GM21367 (cell line): Measurements from ENCODE around the gene RABGGTA.
A peak's percentile ranks its signal among the peaks of the same experiment; 100 is the strongest.
"Not testable (repeated sequence)": the region's sequence is repeated elsewhere in the genome, so short reads cannot be mapped to it uniquely, and the experiment has no call there.

Source experiments
- ATAC-seq: cut with Tn5 transposase; IDR thresholded peaks from one replicate; pipeline ENCODE4 v1.9.1; 2021; ENCODE audit not compliant: unreplicated experiment

Gene RABGGTA

DNA sequence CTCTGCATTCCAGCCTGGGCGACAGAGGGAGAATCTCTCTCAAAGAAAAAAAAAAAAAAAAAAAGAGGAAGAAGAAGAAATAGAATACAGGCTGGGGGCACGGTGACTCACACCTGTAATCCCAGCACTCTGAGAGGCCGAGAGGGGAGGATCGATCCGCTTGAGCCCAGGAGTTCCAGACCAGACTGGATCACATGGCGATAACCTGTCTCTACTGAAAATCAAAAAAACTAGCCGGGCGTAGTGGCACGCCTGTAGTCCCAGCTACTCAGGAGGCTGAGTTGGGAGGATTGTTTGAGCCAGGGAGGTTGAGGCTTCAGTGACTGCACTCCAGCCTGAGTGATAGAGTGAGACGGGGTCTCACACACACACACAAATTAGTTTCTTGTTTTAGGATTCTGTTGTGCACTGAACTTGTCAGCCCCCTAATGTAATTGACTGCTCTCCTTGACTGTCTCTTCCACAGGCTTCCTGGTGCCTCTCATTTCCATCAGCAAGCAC, 28.0 kb downstream of the RABGGTA start:
- no peak for ATAC-seq

DNA sequence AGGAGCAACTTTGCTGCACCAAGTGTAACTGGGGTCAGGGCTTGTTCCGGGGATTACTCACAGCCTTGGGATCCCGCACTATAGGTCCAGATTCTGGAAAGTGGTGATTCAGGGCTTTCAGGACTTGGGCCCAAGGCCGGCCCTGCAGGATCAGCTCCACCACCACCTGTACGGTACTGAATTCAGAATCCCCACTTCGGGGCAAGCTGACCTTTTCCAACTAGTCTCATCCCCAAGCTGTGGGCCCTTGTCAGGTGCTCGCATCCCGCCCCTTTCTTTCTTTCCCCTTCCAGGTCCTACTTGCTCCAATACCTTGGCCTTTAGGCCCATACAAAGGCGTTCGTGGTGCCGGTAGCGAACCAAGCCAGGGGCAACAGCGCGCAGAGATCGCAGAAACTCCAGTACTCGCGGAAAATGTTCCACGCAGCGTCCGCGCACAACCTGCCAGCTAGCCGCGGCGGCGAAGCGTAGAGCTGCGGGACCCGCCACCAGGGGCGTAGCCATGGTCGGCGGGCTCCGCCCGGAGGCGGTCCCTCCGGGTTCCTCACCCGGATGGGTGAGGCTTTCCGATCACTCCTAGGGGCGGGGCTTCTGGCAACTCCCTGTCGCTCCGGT, 29.5 kb downstream of the RABGGTA start:
- peak; percentile 71 for ATAC-seq

DNA sequence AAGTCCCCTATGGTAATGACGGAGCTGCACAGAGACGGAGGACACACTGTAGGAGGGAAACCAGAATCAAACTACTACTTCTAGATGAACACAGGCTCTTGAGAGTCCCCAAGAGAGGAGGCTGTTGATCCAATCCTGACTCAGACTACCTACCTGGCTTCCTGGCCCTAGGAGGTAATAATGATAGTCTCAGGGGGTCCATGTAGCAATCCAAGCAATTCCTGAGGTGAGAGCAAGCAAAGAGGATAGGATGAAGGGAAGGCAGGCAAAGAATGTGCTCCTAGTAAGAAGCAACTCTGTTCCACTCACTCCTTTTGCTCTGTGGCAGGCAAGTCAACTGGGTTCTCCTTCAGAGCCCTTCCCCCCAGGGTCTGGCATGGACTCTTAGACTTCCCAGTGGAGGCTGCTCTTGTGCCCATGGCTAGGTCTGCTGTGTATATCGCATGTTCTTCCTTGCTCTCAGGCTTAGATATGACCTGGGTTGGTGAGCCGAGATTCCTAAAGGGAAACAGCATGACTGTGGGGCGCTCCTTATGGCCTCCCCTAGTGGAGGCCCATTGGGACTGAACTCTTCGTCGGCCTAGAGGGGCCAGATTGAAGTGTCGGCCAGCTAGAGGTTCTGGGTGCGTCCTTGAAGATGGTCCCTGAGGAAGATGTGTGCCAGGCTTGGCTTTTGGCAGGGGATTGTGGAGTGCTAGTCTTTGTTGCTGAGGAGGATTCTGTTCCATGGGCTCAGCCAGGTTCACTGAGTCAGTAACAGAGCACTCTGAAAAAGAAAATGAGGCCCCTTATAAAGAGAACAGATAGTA, 31.1 kb downstream of the RABGGTA start:
- ATAC-seq = no peak

DNA sequence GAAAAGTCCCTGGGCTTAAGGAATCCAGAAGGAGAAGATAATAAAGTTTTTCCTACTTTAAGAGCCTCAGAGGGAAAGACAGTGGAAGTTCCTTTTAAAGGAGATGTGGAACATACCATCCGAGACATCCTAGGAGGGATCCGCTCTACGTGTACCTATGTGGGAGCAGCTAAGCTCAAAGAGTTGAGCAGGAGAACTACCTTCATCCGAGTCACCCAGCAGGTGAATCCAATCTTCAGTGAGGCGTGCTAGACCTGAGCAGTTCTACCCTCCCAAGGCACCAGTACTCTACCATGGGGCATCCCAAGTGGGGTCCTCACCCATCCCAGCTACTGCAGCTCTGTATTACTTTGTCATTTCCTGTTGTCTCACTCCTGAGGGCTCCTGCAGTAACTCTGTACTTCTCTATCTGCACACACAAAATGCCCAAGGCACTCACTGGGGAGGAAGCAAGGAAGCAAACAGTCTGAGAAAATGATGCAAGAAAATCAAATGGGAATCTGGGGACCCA, 32.8 kb downstream of the RABGGTA start:
- no peak for ATAC-seq

DNA sequence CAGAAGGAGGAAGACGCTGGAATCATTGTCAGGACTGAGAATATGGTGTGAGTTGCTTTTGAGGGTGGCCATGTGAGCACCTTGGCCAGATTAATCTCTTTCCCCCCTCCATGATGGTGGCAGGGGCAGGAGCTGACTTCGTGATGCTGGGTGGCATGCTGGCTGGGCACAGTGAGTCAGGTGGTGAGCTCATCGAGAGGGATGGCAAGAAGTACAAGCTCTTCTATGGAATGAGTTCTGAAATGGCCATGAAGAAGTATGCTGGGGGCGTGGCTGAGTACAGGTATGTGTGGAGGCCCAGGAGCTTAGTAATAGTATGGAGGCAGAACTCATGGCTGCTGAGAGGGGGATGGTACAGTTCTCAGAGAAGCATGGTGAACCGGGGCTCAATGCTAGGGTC, 33.3 kb downstream of the RABGGTA start:
- no peak for ATAC-seq

DNA sequence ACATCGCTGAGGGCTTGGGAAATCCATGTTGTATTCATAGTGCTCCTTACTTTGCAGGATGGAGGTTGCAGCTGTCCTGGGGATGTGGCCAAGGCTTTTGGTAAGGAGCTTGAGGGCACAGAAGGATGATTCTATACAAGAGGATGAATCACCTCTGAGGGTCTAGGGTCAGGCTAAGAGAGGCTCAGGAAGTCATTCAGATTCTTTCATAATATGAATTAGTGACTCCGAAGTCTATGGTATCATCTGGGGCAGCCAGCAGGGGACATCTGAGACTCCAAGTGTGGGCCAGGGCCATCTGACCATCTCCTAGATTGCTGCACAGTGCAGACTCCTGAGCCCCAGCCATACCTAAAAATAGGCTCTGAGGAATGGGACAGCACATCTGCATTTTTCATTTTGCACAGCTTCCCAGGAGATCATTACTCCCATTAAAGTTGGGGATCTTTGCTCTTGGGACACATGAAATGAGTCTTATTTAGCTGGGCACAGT, 33.9 kb downstream of the RABGGTA start:
- ATAC-seq = no peak

DNA sequence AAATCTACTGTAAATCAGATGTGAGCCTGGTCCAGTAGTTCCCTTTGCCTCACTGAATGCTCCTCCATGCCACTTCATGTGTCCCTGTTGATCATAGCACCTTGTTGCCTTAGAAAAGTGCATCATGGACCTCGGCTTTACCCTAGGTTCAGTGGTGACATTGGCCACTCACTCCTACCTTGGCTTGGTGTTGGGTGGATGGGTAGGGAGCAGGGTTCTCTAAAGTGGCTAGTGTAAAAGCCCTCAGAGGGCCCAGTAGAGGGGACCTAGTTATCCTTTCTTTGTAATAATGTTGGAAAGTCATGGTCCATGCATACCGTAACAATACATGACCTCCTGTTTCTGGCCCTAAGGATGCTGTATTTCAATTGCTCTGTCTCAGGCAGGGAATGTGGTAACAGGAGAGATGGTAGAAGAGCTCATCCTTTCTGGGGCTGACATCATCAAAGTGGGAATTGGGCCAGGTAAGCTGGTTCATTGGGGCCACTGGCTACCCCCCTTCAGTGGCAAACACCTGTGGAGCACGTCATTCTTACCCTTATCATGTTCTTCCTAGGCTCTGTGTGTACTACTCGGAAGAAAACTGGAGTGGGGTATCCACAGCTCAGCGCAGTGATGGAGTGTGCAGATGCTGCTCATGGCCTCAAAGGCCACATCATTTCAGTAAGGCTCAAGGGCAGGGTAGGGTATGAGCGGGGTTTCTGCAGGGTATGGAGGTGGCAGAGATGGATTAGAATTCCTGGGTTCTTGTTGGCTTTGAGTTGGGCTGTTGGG, 34.5 kb downstream of the RABGGTA start:
- ATAC-seq = no peak

DNA sequence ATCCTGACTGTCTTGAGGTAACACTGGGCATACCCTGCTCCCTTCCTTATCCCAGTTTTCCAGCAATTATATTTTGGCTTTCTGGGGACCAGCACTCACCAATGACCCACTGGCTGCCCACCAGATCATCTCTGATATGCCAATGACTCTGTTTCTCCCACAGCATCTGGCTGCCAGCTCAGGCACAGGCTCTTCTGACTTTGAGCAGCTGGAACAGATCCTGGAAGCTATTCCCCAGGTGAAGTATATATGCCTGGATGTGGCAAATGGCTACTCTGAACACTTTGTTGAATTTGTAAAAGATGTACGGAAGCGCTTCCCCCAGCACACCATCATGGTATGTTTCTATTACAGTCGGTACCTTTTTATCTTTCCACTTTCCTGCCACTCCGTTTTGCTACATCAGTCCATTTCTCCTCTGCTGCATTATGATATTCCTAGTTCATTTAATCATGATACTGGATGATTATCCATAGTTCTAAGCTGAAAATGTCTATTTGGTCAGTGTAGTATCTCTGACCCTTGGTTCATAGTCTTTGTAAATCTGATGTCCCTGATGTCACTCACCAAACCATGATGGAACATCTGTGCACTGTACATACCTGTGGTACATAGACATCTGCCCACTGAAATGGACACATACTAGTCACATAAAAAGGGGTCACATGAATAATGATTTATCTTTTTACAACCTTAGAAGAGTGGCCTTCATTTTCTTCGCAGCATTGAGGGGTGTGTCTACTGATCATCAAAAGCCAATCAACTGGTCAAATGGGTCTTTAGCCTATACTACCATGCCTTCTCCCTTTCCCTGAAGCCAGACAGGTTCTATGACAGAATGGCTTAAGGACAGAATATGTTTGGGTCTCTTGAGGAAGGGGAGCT, 35.4 kb downstream of the RABGGTA start:
- no peak for ATAC-seq

DNA sequence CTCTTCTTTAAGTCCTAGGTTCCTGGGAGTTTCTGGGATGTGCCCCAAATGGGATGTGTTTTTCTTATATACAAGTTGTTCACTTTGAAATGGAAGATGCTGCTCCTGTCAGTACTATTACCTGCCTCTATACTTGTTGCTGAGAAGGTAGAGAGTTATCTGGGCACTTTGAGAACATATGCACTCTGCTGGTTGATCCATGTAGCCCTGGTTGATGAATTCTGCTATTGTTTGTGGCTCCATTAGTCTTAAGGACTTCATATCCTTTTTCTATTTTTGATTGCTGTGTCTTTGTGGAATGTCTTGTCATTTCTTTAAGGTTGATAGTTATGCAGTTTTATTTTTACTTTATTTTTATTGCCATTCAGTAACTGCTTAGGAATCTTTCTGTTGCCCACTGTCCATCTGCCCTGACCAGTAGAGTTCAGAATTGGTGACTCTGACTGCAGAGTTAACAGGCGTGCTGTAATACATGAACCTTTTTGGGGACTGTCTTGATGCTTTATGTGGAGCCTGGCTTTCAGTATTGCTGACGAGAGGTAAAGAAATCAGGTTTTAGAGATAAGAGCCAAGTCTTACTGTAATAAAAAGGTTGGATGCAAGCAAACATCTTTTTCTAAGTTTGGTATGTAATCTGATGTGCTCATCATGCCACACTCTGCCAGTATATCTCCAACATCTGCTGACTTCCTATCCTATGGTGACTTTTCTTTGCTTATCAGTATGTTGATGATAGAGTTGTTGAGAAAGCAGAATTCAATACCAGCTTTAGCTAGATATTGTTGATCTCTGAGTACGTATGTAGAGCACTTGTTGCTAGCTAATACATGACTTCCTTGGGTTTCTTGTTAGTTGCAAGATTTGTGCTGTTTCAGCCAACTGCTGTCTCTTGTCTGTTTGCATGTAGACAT, 37.0 kb downstream of the RABGGTA start:
- no peak for ATAC-seq

DNA sequence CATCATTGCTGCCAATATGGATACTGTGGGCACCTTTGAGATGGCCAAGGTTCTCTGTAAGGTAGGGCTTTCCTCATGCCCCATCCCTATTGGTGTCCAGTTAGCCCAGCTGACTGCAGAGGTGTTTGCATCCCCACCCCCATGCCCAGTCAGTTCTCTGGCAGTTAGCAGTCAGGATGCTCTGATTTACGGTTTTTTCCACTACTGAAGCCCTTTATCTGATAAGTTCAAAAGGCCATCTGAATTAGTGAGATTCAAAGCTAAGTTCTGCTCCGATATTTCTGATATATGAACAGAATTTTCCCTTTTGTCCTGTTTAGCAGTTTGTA, 37.9 kb downstream of the RABGGTA start:
- no peak for ATAC-seq

DNA sequence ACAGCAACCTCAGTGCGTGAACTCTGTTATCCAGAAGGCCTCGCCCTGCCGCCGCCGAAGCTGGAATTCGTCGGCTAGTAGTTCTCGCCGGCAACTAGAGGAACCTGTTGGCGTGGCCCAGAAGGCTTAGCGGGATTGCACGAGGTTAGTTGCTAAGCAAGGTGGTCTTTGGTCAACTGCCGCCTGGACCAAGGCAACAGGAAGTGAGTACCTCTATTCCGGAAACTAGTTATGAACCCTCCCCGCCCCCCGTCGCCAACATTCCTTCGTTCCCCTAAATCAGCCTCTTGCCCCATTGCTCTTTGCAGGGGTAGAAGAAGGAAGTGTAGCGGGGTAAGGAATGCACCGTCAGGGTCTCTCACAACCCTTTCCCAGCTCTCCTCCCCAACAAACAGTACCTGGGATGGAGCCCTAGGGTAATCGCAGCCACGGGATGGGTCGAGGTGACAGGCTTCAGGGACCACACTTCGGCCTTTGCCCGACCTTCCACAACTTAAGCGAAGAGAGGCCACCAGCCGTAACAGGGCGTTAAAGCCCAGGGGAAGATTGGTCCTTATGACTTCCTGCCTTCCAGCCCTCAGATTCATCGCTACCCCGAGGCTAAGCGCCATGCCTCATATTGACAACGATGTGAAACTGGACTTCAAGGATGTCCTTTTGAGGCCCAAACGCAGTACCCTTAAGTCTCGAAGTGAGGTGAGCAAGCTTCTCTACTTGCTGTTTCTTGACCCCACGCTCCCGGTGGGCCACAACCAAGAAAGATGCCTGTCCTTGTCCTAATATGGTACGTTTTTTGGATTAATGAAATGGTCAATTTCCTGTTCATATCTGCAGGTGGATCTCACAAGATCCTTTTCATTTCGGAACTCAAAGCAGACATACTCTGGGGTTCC, 38.5 kb downstream of the RABGGTA start, which contains the start of gene GMPR2:
GMPR2 (plus strand) TSS at position 285 of the 893 bp plus-strand sequence; CDS start at position 610, 325 bp downstream.
- ATAC-seq = peak; percentile 47

DNA sequence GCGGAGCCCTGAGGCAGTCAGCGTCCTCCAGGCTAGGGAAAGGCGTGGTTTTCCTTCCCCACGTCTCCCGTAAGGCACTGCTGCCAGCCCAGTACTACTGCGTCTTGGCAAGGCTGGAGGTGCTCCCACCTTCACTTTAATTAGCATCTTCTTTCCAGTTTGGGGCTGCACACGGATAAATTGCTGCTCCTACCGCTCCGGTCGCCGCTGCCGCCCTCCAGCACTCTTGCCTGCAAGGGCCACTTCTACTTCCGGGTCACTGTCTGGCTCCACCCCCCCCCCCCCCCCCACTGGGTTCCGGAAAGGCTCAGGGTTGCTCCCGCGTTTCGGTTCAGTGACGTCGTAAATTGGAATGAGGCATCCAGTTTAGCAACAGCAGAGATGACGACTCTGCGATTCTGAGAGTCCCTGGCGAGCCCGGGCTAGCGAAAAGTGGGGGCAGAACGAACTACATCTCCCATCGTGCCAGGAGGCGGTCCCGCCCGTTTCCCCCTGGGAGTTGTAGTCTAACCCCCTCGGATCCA, 39.2 kb downstream of the RABGGTA start, which contains the start of gene NEDD8:
NEDD8 (minus strand) TSS at position 247 of the 524 bp plus-strand sequence; CDS start at position 147, 100 bp downstream.
- peak; percentile 66 for ATAC-seq

DNA sequence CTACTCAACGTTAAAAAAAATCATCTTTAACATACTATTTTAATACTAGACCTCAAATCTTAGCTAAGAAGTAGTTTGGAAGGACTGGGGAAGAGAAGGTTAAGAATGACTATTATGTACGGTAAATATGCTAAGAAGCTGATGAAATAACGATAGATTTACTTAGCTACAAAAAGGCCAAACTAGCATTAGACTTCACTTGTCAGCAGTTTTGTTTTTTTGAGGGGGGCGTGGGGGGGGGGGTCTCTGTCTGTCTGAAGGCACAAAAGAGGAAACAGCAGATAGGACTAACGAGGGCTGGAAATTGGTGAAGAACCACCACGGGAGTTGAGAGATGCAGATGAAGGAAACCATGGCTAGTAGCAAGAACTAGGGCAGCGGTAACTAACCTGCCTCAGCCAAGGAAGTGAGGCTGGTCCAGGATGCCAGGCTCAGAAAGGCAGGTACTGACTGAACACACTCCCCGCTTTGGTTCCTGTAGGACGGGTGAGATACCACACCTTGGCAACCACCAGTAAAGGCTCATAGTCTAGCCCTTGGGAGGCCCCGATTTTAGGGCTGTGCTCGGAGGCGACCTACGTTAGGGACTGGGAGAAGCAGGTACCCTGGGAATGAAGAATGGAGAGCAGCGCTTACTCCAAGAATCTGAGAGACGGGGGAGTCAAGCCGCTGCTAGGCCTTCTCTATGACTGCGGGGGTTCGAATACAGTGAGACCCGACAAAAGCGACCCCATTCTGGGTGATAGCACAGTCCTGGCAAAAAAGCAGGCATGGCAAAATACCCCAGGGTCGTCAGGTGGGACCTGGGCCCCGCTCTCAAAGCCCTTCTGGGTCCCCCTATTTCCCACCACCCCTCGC, 39.9 kb downstream of the RABGGTA start:
- peak; percentile 10 for ATAC-seq

DNA sequence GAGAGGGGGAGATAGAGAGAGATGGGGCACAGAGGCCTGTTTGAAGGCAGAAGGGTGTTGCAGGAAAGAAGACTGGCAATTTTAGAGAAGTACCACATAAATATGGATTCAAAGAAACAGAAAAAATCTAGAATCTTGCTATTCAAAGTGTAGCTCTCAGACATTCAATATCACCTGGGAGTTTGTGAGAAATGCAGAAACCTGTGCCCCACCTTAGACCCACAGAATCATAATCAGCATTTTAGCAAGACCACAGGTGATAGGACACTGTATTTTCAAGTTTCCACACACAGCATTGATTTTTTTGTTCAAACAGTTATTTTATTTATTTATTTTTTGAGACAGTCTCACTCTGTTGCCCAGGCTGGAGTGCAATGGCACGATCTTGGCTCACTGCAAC, 42.5 kb downstream of the RABGGTA start:
- ATAC-seq = no peak

DNA sequence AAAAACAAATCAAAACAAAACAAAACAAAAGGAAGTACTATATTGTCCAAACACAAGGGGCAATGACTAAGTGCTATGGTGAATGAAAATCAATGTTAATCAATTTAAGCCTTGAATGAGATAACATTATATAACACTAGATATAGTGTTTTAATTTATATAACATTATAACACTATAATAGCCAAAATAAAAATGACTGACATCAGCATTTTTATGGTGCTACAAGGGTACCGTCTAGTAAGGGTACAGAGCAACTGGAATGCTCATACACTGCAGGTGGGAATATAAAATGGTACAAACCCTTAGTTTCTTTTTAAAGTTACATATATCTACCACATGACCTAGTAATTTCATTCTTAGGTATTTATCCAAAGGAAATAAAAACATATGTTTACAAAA, 44.9 kb downstream of the RABGGTA start:
- no peak for ATAC-seq

DNA sequence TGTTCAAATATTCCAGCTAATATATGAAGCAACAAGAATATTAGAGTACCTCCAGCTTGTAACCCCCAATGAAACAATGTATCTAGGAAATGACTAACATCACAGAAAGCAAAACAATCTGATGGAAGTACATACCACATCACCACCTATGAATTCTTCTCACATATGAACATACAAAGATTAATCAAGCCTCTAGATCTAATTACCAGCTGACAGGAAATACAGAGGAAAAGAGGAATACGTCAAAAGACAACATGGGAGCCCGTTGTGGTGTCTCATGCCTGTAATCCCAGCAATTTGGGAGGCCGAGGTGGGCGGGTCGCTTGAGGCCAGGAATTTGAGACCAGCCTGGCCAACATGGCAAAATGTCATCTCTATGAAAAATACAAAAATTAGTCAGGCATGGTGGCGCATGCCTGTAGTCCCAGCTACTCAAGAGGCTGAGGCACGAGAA, 46.8 kb downstream of the RABGGTA start:
- ATAC-seq = no peak

DNA sequence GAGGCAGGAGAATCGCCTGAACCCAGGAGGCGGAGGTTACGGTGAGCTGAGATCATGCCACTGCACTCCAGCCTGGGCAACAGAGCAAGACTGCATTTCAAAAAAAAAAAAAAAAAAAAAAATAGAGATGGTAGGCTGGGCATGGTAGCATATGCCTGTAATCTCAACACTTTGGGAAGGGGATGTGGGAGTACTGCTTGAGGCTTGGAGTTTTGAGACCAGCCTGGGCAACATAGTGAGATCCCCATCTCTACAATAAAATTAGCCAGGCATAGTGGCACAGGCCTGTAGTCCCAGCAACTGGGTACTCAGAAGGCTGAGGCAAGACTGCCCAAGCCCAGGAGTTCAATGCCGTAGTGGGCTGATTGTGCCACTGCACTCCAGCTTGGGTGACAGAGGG, 48.4 kb downstream of the RABGGTA start:
- not testable (repeated sequence) for ATAC-seq
